ENCODE data around the gene PARD6G. TPM values are rescaled to one million over a fixed set of nuclear protein-coding genes. Genes with fewer than 3 reads are reported as not detected.

The PARD6G gene
- total and polyA plus RNA-seq, 3 donors from 2014 or later = 3.0 to 7.5 (median 5.3) TPM

DNA sequence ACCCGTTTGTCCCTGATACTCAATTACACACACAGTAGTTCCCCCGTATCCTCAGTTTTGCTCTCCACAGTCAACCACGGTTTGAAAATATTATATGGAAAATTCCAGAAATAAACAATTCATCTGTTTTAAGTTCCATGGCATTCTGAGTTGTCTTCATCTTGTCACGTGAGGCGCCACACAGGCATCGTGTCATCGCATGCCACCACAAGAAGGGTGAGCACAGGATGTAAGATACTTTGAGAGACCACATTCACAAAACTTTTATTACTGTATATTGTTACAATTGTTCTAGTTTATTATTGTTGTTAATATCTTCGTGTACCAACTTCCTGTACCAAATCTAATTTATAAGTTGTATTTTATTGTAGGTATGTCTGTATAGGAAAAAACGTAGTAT lies 120.5 kb downstream of the PARD6G start:
- H3K4me3 ChIP-seq = no peak overlapping the region
- no peaks in the 10 kb centered on the region for H3K9me3 ChIP-seq
- no peak for DNase-seq
- intact Hi-C loops (cut with DNase I; ENCODE audit: low total_unique reads) = no loop called here
- no peaks in the 10 kb centered on the region for H3K4me1 ChIP-seq
- WGBS, 2 donors = 95% methylated on average over 9 of the region's 9 CpGs
- no peak for TF ChIP-seq POLR2A (IDR thresholded peaks at IDR 0.05)
- TF ChIP-seq, protein P1, sequence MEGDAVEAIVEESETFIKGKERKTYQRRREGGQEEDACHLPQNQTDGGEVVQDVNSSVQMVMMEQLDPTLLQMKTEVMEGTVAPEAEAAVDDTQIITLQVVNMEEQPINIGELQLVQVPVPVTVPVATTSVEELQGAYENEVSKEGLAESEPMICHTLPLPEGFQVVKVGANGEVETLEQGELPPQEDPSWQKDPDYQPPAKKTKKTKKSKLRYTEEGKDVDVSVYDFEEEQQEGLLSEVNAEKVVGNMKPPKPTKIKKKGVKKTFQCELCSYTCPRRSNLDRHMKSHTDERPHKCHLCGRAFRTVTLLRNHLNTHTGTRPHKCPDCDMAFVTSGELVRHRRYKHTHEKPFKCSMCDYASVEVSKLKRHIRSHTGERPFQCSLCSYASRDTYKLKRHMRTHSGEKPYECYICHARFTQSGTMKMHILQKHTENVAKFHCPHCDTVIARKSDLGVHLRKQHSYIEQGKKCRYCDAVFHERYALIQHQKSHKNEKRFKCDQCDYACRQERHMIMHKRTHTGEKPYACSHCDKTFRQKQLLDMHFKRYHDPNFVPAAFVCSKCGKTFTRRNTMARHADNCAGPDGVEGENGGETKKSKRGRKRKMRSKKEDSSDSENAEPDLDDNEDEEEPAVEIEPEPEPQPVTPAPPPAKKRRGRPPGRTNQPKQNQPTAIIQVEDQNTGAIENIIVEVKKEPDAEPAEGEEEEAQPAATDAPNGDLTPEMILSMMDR (IDR thresholded peaks at IDR 0.05) = no peak
- no peak overlapping the region for H3K27ac ChIP-seq
- no peaks in the 10 kb centered on the region for H3K27me3 ChIP-seq
- no peaks in the 10 kb centered on the region for H3K36me3 ChIP-seq (ENCODE audit: low read depth, missing control alignments)

DNA sequence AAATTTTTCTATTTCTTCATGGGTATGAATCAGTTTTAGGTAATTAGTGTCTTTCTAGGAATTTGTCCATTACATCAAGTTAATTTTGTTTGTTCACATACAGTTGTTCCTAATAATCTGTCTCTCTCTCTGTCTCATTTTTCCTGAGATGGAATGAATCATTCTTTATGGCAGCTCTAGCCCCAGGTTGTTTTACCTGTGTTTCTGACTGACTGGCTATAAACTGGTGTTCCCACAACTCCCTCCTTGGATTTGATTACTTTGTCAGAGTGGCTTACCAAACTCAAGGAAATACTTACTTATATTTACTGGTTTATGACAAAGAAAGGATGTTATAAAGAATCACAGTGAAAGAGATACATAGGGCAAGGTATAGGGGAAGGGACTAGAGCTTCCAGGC lies 123.2 kb downstream of the PARD6G start:
- no peaks in the 10 kb centered on the region for H3K27me3 ChIP-seq
- intact Hi-C loops (cut with DNase I; ENCODE audit: low total_unique reads) = no loop called here
- H3K4me3 ChIP-seq = no peak overlapping the region
- no peaks in the 10 kb centered on the region for H3K9me3 ChIP-seq
- TF ChIP-seq, protein P1 (IDR thresholded peaks at IDR 0.05) = no peak
- no peak for TF ChIP-seq POLR2A (IDR thresholded peaks at IDR 0.05)
- DNase-seq = no peak
- no peak overlapping the region for H3K27ac ChIP-seq
- H3K4me1 ChIP-seq = no peaks in the 10 kb centered on the region
- no peaks in the 10 kb centered on the region for H3K36me3 ChIP-seq (ENCODE audit: low read depth, missing control alignments)

DNA sequence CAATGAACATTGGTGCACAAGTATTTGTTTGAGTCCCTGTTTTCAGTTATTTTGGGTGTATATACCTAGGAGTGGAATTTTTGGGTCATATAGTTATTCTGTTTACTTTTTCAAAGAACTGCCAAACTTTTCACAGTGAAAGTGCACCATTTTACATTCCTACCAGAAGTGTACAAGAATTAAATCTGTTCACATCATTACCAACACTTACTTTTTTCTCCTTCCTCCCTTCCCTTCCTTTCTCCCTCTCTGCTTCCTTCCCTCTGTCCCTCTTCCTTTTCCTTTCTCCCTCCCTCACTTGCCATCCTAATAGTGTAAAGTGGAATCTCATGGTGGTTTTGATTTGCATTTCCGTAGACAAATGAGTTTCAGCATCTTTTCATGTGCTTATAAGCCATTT lies 126.4 kb downstream of the PARD6G start:
- 0 to 76% methylated on average over 1 of the region's 1 CpG for WGBS, 2 donors
- Histone ChIP-seq H3K9me3 (no peaks in the 10 kb centered on the region), H3K4me1 (no peaks in the 10 kb centered on the region), H3K27me3 (no peaks in the 10 kb centered on the region), H3K27ac (no peak overlapping the region), H3K4me3 (no peak overlapping the region), H3K36me3 (ENCODE audit: low read depth, missing control alignments) (no peaks in the 10 kb centered on the region)
- no peak for DNase-seq
- TF ChIP-seq, protein P1 (IDR thresholded peaks at IDR 0.05) = no peak
- no peak for TF ChIP-seq POLR2A (IDR thresholded peaks at IDR 0.05)
- intact Hi-C loops (cut with DNase I; ENCODE audit: low total_unique reads) = no loop called here

DNA sequence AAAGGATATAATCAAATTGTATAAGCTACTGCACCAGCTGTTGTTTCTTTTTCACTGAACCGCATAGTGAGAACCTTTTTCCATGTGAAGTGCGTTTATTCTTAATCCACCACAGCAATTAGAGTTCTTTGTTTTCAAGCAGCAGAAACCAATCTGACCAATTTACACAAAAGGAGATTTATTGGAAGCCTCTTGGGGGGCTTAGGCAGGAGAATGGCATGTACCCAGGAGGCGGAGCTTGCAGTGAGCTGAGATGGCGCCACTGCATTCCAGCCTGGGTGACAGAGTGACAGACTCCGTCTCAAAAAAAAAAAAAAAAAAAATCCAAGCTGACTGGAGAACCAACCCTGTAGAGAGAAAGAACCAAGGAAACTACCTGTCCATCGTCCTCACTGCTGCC lies 128.2 kb downstream of the PARD6G start:
- TF ChIP-seq, protein P1 (IDR thresholded peaks at IDR 0.05) = no peak
- TF ChIP-seq POLR2A (IDR thresholded peaks at IDR 0.05) = no peak
- H3K27ac ChIP-seq = no peak overlapping the region
- no peaks in the 10 kb centered on the region for H3K4me1 ChIP-seq
- H3K27me3 ChIP-seq = no peaks in the 10 kb centered on the region
- no peaks in the 10 kb centered on the region for H3K9me3 ChIP-seq
- no peak for DNase-seq
- no peaks in the 10 kb centered on the region for H3K36me3 ChIP-seq (ENCODE audit: low read depth, missing control alignments)
- WGBS, 2 donors = 88 to 93% methylated on average over 6 of the region's 6 CpGs
- H3K4me3 ChIP-seq = no peak overlapping the region
- intact Hi-C loops (cut with DNase I; ENCODE audit: low total_unique reads) = no loop called here

DNA sequence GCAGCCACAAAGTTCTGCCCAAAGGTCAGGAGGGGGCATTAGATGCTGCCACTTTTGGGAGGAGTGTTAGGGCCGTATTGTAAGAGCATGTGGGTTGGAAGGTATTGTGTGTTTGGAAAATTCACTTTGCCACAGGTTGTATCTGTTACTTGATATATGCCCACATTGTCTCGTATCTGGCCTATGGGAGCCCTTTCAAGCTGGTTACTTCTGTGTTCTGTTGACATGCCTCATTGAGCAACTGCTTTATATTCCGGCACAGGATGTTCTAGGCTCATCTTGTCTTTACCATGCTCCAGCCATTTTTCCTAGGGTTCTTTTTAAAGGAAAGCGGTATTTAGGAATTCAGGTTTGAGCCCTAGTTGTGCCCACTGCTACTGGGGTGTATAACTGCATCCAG lies 132.3 kb downstream of the PARD6G start:
- TF ChIP-seq, protein P1 (IDR thresholded peaks at IDR 0.05) = no peak
- no peak for TF ChIP-seq POLR2A (IDR thresholded peaks at IDR 0.05)
- DNase-seq = no peak
- Histone ChIP-seq H3K4me1 (peaks cover 18% of the 10 kb centered on the region), H3K9me3 (no peaks in the 10 kb centered on the region), H3K27ac (no peak overlapping the region), H3K36me3 (ENCODE audit: low read depth, missing control alignments) (no peaks in the 10 kb centered on the region), H3K27me3 (no peaks in the 10 kb centered on the region), H3K4me3 (no peak overlapping the region)
- intact Hi-C loops (cut with DNase I; ENCODE audit: low total_unique reads) = no loop called here
- WGBS, 2 donors = 83 to 89% methylated on average over 4 of the region's 4 CpGs
